Esophagus muscularis mucosa (tissue), 4 donors: ENCODE measurements around the gene TMEM14A.

Experiments used
- EP300 ChIP-seq: sonication (generic); formaldehyde crosslinking; IDR thresholded peaks from one replicate; pipeline ENCODE4 v1.6.1; 2017; ENCODE audit warnings: antibody characterized with exemption
- POLR2A ChIP-seq: fragments of 450-650 bp; IDR thresholded peaks from one replicate; pipeline ENCODE4 v1.6.1; 2017; ENCODE audit warnings: antibody characterized with exemption, moderate library complexity, mild to moderate bottlenecking, low read depth
- POLR2AphosphoS5 ChIP-seq, 2 donors: sonication (generic); formaldehyde crosslinking; IDR thresholded peaks; one replicate each; pipeline ENCODE4 v1.6.1; 2017; ENCODE audit warnings: antibody characterized with exemption in 2 of 2
- TF ChIP-seq, protein P1 (sequence below), 3 experiments: fragments of 200-600 bp in 2 of 3; fragments of 450-650 bp in 1 of 3; sonication (generic) in 2 of 3; IDR thresholded peaks; one replicate each; pipeline ENCODE4 v1.5.1; 2017 to 2019; ENCODE audit warnings: antibody characterized with exemption in 3 of 3, mild to moderate bottlenecking in 2 of 3, moderate library complexity in 1 of 3

DNA sequence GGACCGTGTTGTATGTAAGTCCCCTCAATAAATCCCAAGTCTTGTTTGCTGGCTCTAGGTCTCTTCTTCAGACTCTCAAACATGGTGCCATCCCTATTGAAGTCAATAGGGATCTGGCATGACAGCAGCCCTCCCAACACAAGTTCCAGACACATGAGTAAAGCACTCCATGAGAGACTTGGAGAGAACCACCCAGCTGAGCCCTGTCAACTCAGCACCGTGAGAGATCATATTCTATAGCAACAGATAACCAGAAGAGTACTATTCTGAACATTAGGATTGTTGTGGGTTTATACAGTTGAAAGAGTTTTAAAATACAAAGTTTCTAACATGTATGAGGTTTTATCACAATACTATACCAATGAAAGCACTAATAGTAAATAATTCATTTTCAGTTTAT is 23.5 kb downstream of the TMEM14A start:
- TF ChIP-seq, protein P1, sequence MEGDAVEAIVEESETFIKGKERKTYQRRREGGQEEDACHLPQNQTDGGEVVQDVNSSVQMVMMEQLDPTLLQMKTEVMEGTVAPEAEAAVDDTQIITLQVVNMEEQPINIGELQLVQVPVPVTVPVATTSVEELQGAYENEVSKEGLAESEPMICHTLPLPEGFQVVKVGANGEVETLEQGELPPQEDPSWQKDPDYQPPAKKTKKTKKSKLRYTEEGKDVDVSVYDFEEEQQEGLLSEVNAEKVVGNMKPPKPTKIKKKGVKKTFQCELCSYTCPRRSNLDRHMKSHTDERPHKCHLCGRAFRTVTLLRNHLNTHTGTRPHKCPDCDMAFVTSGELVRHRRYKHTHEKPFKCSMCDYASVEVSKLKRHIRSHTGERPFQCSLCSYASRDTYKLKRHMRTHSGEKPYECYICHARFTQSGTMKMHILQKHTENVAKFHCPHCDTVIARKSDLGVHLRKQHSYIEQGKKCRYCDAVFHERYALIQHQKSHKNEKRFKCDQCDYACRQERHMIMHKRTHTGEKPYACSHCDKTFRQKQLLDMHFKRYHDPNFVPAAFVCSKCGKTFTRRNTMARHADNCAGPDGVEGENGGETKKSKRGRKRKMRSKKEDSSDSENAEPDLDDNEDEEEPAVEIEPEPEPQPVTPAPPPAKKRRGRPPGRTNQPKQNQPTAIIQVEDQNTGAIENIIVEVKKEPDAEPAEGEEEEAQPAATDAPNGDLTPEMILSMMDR (IDR thresholded peaks at IDR 0.05): no peak
- no peak for TF ChIP-seq POLR2A
- TF ChIP-seq EP300: no peak
- no peak for TF ChIP-seq POLR2AphosphoS5 (IDR thresholded peaks at IDR 0.05)
